G401.6 (cell line): ENCODE measurements around the gene MMRN2.
"Not testable (repeated sequence)": the region's sequence is repeated elsewhere in the genome, so short reads cannot be mapped to it uniquely, and the experiment has no call there.

ENCODE experiments used
- FAIRE-seq: peaks from 2 replicates; lab custom pipeline; 2012; peaks lifted over from hg19 to GRCh38; lab: Jason Lieb, UNC

The MMRN2 gene

DNA sequence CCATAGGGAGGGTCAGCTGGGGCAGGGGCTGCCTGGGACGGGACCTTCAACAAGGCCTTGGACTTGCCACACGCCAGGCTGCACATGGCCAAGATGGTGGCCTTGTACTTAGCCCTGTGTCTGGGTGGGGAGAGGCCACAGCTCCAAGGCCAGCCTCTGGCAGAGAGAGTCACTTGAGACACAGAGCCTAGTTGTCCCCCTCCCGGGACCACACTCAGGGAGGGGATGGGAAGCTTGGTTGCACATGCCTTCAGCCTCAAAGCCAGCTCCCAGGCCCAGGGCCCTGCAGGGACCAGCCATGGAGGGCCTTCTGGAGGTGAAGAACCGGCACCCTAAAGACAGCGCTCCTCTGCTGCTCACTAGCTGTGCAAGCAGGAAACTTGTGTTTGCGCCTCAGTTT is 16.7 kb downstream of the MMRN2 start:
- no peak for FAIRE-seq

DNA sequence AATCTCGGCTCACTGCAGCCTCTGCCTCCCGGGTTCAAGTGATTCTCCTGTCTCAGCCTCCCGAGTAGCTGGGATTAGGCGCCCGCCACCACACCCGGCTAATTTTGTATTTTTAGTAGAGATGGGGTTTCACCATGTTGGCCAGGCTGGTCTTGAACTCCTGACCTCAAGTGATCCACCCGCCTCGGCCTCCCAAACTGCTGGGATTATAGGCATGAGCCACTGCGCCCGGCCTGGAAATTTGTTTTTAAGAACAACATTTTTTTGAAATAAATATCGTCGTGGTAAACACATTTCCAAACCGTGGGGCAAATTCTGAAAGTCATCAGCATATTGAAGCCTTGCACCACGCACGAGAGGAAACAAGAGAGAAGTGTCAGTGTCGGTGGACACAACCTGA is 17.3 kb downstream of the MMRN2 start:
- FAIRE-seq = not testable (repeated sequence)

DNA sequence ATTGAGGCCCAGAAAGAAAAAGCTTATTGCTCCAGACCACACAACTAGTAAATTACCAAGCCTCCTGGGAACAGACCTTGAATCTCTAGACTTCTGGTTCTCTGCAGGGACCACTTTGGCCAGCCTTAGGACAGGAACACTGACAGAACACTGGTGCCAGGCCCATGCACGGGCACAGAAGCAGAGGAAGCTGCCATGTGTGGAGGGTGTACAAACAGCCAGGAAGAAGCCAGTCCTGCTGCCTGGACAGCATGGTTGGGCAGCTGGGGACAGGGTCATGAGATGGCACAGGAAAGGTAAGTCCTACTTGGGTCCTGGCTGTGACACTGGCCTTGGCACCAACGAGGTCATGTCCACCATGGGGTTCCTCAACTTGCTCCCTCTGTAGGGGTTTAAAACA is 19.2 kb downstream of the MMRN2 start:
- FAIRE-seq = no peak

DNA sequence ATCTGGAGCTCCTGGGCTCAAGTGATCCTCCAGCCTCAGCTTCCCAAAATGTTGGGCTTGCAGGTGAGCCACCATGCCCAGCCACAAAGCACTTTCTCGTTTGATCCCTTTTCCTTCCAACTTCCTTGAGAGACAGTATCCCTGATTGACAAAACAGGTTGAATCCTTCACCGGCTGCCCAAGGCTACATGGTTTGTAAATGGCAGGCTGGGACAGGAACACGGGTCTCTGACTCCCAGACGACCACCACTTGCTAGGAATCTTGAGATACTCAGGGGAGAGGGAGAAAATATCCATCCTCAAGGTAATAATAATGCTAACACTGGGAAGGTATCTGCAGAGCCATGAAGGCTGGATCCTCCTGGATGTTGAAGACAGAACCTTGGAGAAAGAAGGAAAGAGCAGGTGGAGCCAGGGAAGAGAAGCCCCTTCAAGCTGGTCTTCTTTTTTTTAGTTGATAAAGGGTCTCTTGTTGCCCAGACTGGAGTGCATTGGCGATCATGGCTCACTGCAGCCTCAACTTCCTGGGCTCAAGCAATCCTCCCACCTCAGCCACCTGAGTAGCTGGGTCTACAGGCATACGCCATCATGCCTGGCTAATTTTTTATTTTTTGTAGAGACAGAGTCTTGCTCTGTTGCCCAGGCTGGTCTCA is 19.8 kb downstream of the MMRN2 start:
- no peak for FAIRE-seq

DNA sequence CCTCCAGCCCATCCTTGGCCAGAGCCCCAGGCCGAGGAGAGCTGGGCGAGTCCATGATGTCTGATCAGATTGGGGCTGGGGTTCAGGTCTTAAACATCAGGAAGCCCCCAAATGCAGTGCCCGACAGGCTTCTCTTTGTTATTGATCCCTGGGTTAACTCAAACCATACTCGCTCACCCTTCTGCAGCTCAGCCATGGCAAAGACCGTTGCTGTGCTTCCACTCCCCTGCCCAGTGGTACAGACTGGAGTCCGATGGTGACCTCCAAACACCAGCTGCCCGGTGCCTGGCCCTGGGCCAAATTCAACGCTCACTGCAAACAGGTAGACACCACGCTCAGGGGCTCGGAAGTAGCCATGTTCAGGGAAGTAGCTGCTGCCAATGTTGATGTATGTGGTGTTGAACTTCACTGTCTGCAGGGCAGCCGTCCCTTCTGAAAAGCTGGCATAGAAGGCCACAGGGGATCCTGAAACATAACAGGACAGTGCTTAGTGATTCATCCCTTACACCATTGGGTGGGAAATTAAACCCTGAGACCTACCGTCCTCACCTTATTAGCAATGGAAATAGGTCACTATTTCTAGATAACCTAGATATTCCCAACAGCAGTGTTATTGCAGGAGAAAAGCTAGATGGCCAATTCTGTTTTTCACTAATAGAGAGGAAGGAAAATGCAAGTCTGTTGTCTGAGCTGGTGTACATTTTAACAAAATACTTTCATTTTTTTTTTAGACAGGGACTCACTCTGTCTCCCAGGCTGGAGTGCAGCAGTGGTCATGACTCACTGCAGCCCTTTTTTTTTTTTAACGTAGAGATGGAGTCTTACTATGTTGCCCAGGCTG is 20.5 kb downstream of the MMRN2 start:
- FAIRE-seq = no peak

DNA sequence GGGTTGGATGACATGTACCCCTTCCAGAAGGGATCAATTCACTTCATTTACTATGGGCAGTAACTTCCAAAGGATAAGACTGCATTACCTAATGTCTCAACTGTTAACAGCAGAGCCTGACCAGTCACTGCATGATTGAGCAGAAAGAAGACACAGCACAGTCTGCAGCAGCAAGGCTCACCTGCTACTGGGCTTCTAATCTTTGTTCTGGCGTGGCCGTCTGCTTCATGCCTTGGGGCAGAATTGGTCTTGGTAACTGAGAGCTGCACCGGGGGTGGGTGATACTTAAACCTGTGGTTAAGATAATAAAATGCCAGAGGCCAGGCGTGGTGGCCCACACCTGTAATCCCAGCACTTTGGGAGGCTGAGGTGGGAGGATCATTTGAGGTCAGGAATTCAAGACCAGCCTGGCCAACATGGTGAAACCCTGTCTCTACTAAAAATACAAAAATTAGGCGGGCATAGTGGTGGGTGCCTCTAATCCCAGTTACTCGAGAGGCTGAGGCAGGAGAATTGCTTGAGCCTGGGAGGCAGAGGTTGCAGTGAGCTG is 23.2 kb downstream of the MMRN2 start:
- FAIRE-seq = not testable (repeated sequence)

DNA sequence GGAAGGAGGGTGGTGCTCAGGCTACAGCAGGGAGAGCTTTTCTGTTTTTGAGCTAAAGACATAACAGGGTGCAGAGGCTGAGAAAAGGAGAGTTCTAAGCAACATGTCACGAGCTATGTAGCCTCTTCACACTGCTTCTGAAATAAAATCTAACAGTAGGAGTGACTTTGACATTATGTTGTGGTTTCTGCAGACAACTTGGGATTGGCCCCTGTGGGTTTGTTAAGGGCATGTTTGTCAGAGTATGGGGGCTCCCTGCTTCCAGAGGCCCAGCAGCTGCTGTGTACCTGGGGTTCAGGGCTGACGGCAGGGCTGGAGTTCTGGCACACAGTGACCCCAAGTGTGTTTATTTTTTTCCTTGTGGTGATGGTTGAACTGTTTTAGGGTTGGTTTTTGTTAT is 24.7 kb downstream of the MMRN2 start:
- FAIRE-seq = no peak

DNA sequence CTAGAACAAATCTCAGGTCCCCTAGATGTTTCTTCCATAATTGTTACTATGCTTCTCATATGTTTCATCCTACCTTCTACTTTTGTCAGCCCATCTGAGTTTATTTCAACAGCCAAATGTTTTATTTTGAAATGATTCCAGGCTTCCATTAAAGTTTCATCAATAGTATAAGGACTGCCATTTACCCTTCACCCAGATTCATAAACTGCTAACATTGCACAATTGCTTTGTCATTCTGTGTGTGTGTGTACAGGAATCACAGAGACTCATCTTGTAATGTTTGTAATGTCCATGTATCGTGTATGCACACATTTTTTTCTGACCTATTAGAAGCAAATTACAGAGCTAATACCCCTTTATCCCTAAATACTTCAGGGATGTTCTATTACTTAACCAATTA is 25.5 kb downstream of the MMRN2 start:
- no peak for FAIRE-seq

DNA sequence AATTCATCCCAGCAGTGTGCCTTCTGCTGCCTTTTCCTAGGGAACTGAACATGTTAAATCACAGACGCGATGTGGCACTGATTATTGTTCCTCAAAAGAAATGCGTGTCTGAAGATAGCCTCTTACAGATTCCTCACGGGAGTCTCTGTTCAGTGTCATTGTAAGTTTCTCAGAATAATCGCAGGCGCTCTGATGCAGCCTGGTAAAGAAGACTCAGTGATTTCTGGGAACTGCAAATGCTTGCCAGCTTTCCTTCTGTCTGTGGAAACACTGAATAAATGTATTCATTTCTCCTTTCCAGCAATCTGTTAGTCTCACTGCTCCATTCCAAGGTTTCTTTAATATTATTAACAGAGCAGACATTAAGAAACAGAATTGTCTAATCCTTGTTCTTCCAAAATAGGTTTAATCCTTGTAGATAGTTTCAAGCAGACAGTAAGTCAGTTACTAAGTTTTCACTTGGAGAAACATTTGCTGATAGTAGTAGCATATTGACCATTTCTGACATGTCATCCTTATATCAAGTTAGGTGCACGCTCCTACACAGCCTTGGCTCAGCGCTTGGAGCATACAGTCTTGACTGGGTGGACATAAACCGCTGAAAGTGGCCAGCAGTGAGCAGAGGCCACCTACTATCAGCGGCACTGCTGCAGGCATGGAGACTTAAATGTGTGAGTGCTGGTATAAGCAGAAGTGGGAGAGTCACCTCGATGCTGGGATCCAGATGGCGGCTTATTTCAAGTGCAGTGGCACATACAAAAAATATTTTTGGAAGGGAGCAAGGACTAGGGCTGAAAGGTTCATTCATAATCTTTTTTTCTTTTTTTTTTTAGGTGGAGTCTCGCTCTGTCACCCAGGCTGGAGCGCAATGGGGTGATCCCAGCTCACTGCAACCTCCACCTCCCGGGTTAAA is 27.7 kb downstream of the MMRN2 start:
- no peak for FAIRE-seq

DNA sequence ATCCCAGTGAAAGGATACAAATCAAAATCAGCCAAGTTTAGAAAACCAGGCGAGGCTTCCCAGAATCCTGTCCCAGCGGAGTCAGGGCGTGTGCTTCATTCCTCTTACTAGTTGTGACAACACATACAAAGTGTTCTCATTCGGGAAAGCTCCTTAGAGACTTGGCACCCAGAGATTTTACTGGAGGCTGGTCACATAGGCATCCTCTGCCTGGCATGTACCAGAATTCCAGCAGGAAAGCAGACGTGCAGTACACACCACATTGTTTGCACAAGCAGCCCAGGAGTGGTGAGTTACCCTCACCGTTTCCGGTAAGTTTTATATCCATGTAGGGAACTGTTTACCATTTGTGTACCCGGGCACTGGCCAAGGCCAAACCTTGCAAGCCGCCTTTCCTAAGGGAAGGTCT is 34.9 kb downstream of the MMRN2 start:
- FAIRE-seq = no peak

DNA sequence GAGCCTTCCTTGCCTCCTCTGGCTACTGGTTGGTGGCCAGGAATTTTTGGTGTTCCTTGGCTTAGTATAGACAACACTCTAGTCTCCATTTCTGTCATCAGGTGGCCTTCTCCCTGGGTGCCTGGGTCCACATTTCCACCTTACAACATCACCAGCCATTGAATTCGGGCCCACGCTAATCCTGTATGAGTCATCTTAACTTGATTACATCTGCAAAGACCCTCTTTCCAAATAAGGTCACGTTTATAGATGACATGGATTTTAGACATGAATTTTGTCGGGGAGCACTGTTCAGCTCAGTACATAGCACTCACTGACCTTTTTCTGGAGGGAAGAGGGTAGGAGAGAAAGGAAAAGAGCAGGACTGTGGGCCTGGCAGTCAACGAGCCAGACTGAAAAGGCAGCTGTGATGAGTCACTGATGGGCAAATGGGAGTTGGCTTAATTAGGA is 39.4 kb downstream of the MMRN2 start:
- FAIRE-seq = no peak

DNA sequence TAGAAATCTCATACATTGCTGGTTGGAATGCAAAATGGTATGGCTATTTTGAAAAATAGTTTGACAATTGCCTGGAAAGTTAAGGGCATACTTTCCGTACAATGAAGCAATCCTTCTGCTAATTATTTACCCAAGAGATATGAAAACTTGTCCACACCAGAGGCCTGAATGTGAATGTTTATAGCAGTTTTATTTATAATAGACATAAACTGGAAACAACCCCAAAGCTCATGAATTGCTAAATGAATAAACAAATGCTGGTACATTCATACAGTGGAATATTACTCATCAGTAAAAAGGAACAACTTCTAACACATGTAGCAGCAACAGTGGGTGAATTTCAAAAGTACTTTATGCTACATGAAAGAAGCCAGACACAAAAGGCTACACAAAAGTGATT is 42.7 kb downstream of the MMRN2 start:
- FAIRE-seq = no peak

DNA sequence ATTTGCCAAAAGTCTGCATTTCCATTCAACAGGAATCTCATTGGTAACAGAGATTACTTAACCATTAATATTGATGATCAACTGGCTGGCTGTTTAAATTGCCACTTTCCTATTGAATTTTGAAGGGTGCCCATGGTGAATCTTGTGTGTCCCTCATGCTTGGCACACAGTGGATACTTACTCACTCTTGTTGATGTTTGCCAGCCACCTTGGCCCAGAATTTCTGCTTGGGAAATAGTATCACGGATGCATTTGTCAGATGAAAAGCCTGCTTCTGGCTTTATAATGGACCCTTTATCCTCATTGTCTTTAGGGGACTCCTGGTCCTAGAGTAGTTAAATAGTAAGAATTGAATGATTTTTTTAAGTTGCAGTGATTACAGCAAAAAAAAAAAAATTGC is 52.0 kb downstream of the MMRN2 start:
- FAIRE-seq = no peak

DNA sequence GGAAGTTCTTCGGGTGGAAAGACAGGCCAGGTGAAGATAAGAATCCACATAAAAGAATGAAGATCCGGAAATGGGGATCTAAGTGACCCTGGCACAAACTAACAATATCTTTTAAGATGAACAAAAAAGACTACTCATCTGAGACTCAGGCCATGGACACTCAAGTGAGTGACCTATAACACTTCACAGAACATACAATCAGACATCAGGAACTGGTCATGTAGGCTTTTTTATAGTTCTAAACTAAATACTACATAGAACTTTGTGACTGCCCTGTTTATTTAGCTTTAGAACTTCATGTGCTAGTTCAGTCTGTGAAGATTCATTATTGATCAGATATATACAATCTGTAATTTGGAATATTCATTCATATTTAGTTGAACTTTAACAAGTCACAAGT is 52.8 kb downstream of the MMRN2 start:
- no peak for FAIRE-seq

DNA sequence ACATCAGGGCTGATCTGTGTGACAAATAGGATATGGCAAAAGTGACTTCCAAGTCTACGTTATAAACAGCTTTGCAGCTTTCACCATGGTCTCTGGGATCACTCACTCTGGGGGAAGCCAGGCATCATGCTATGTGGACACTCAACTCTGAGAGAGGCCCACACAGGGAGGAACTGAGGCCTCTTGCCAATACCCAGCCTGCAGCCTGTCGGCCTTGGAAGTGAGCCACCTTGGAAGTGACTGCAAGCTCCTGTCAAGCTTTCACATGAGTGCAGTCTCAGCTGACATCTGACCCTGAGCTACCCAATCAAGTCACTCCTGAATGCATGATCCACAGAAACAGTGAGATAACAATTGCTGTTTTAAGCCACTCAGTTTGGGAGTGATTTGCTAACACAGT is 56.5 kb downstream of the MMRN2 start:
- no peak for FAIRE-seq

DNA sequence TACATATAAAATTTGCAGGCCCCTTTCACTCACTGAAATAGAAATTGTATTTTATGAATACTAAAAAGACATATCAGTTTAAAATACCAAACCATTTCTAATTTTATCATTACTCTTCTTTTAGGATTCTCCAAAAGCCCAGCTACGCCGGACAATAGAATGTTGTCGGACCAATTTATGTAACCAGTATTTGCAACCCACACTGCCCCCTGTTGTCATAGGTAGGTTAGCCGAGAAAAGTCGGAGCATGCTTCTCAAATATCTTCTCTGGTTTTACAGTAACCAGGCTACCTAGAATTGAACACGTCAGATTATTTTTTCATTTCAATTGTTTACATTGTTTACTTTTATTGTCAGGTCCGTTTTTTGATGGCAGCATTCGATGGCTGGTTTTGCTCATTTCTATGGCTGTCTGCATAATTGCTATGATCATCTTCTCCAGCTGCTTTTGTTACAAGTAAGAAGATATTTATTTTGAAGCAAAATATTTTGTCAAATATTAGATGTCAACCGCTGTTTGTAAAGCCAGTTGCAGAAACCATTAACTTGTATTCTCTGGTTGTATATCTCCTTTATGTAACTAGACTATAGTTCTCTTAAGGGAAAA is 57.6 kb downstream of the MMRN2 start:
- peak; percentile 95 for FAIRE-seq

DNA sequence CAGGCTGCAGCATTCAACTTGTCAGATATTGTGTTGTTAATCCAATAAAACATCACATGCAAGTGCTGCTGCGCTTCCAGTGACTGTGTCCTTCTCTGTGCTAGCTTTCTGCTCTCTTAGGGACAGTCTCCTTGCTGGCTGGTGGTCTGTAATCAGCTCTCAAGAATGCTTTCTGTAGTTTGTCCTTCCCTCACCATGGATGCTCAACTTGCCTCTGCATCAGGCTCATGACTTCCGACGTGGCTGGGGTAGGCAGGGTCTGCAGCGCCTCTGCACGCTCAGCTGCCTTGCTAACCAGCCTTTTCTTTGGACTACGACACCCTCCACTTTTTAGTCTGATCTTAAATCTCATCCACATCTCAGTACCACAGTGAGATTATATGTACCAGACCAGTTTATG is 58.3 kb downstream of the MMRN2 start:
- no peak for FAIRE-seq

DNA sequence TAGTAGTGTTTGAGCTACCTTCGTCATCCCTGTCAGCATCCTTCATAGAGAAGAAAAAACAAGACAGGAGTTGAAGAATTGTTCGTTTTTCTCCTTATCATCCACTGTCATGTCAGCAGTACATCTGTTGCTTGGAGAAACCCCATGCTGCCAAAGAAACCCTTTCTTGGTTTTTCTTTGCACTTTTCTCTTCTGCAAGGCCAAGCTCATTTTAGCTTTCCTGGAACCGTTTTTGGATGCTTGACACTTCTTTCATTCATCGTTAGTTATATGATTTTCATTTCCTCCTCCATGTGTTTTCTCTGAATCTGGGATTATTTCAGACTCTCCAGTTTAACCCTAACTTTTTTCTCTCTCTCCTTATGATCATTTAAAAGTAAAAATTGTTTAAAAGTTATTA is 58.9 kb downstream of the MMRN2 start:
- no peak for FAIRE-seq

DNA sequence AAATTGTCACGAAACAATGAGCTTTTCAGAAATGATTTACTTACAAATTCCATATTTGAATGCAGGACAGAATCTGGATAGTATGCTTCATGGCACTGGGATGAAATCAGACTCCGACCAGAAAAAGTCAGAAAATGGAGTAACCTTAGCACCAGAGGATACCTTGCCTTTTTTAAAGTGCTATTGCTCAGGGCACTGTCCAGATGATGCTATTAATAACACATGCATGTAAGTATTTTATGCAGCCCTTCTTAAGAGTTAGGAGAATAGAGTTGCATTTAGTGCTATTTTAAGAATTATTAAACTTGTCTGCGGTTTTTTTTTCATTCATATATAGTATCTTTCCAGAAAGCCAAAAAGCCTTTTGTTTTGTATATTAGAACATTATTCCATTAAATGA is 67.4 kb downstream of the MMRN2 start:
- FAIRE-seq = no peak

DNA sequence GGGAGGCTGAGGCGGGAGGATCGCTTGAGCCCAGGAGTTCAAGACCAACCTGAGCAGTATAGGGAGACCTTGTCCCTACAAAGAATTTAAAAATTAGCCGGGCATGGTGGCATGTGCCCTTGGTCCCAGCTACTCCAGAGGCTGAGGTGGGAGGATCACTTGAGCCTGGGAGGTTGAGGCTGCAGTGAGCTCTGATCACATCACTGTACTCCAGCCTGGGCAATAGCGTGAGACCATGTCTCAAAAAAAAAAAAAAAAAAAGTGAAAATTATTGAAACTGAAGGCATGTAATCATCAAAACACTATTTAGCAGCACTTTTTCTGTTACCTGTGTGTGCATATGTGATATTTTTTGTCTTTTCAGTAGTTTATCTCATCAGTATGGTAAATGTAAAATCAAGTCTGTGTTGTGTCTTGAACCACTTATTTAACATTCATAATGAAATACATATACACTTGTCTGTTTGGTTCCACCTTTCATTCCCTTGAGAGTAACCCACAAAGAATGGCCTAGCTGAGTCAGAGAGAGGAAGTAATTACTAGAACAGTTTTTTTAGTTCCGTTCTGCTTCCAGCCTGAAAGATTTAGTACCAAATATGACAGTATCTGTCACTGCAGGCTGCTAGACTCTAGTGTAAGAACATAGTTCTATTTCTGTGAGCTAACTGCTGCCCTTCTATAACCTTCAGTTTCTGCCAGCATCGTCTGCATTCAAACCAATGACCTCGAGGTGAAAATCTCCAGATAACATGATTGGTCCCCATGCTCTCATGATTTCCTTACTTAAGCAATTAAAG is 68.6 kb downstream of the MMRN2 start:
- FAIRE-seq = no peak
